ENCODE data around the gene MPDU1. TPM values are rescaled to one million over a fixed set of nuclear protein-coding genes. Genes with fewer than 3 reads are reported as not detected.

Gene MPDU1
- total RNA-seq, 2 experiments from 2014 or later: 21.3 to 34.5 TPM

DNA sequence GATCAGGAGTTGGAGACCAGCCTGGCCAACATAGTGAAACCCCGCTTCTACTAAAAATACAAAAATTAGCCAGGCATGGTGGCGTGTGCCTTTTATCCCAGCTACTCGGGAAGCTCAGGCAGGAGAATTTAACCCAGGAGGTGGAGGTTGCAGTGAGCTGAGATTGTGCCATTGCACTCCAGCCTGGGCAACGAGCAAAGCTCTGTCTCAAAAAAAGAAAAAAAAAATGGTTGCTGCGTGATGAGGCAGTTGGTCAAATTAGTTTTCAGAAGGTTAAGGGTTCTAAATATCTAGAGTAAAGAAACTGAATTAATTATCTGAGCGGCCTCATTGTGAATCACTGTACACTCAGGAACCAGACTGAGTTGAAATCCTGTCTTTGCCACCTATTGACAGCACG is 7.7 kb upstream of the MPDU1 start:
- no peak for DNase-seq (ENCODE audit: low spot score)
- peaks cover 64% of the 10 kb centered on the region for H3K4me1 ChIP-seq (ENCODE audit: insufficient read depth, low read length, poor library complexity, severe bottlenecking)
- POLR2A ChIA-PET: interaction anchor here (0.6 kb wide), 1 partner anchor 218 kb away, joined by 3 read pairs; no protein-coding TSS in a partner anchor
- CTCF ChIA-PET (ENCODE audit: unreplicated experiment): no interaction called here
- peaks cover 33% of the 10 kb centered on the region for H4K20me1 ChIP-seq (ENCODE audit: insufficient read depth, low read length)
- H3K79me2 ChIP-seq (ENCODE audit: insufficient read depth, low read depth, low read length): peaks cover 46% of the 10 kb centered on the region
- peaks cover 90% of the 10 kb centered on the region for H3K36me3 ChIP-seq (ENCODE audit: insufficient read depth, low read length)
- no peak overlapping the region for H3K27ac ChIP-seq (ENCODE audit: low read depth, low read length, poor library complexity, severe bottlenecking)
- no peaks in the 10 kb centered on the region for H3K9me2 ChIP-seq (ENCODE audit: insufficient read depth, low read length)
- H3K4me3 ChIP-seq (ENCODE audit: low read depth, low read length, poor library complexity, severe bottlenecking): peak overlapping the region; percentile 99
- TF ChIP-seq EZH2phosphoT487 (IDR thresholded peaks at IDR 0.05; ENCODE audit: borderline replicate concordance, low read depth, low read length): no peak
- no peak for TF ChIP-seq CTCF (conservative IDR thresholded peaks at IDR 0.05; ENCODE audit: low read length)
- H3K9me3 ChIP-seq (ENCODE audit: low read length): no peaks in the 10 kb centered on the region
- intact Hi-C loops (cut with micrococcal nuclease; ENCODE audit: unreplicated experiment): no loop called here
- H3K4me2 ChIP-seq (ENCODE audit: low read length): peak overlapping the region; percentile 88
- no TSS peak for BruUV-seq (replicated peaks)
- H2AFZ ChIP-seq (ENCODE audit: low read length): no peak overlapping the region

DNA sequence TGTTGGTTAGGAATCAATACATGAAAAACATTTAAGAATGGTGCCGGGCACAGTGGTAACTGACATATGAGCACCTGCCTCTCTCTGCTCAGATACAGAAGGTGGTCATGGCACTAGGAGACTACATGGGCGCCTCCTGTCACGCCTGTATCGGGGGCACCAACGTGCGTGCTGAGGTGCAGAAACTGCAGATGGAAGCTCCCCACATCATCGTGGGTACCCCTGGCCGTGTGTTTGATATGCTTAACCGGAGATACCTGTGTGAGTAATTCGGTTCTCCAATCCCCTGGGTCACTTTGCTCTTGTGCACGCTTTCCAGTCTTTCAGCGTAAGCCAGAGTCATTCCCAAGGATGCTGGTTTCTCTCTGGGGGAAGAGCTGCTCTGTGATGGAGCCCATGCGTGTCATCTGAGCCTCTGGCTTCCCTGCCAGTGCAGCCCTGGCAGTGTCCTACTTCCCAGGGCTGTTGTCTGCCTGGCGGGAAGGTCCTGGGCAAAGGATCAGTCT is 7.2 kb upstream of the MPDU1 start:
- Histone ChIP-seq H4K20me1 (ENCODE audit: insufficient read depth, low read length) (peaks cover 33% of the 10 kb centered on the region), H3K9me3 (ENCODE audit: low read length) (no peaks in the 10 kb centered on the region), H3K4me2 (ENCODE audit: low read length) (peak overlapping the region; percentile 88; the same call in 1 of the 2 replicates), H3K4me1 (ENCODE audit: insufficient read depth, low read length, poor library complexity, severe bottlenecking) (peaks cover 59% of the 10 kb centered on the region), H3K9me2 (ENCODE audit: insufficient read depth, low read length) (no peaks in the 10 kb centered on the region), H3K36me3 (ENCODE audit: insufficient read depth, low read length) (peaks cover 90% of the 10 kb centered on the region), H3K79me2 (ENCODE audit: insufficient read depth, low read depth, low read length) (peaks cover 43% of the 10 kb centered on the region), H3K4me3 (ENCODE audit: low read depth, low read length, poor library complexity, severe bottlenecking) (no peak overlapping the region), H3K27ac (ENCODE audit: low read depth, low read length, poor library complexity, severe bottlenecking) (no peak overlapping the region), H2AFZ (ENCODE audit: low read length) (no peak overlapping the region)
- TF ChIP-seq CTCF (conservative IDR thresholded peaks at IDR 0.05; ENCODE audit: low read length) (no peak), EZH2phosphoT487 (IDR thresholded peaks at IDR 0.05; ENCODE audit: borderline replicate concordance, low read depth, low read length) (no peak)
- POLR2A ChIA-PET: no interaction called here
- no TSS peak for BruUV-seq (replicated peaks)
- intact Hi-C loops (cut with micrococcal nuclease; ENCODE audit: unreplicated experiment): no loop called here
- no peak for DNase-seq (ENCODE audit: low spot score)
- CTCF ChIA-PET (ENCODE audit: unreplicated experiment): no interaction called here

DNA sequence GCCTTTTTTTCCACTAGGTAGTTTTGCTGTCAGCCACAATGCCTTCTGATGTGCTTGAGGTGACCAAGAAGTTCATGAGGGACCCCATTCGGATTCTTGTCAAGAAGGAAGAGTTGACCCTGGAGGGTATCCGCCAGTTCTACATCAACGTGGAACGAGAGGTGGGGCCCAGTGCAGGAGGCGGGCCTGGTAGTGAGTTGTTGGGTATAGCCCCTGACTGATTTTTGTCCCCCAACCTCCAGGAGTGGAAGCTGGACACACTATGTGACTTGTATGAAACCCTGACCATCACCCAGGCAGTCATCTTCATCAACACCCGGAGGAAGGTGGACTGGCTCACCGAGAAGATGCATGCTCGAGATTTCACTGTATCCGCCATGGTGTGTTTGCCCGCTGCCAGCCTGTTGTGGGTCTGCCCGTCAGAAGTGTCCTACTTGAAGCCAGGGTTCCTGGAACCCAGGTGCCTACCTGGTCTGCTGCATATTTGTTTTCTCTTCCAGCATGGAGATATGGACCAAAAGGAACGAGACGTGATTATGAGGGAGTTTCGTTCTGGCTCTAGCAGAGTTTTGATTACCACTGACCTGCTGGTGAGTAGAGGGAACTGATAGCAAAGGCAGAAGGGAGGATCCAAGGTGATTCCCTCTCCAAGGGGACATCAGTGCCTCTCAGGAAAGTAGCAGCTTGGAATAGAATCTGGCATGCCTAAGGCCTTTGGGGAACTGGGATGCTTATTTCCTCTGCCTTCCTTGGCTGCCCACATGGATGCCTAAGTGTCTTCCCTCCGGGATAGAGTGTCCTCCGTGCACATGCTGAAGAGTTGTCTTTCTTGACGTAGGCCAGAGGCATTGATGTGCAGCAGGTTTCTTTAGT is 6.1 kb upstream of the MPDU1 start:
- peaks cover 91% of the 10 kb centered on the region for H3K36me3 ChIP-seq (ENCODE audit: insufficient read depth, low read length)
- peaks cover 33% of the 10 kb centered on the region for H4K20me1 ChIP-seq (ENCODE audit: insufficient read depth, low read length)
- TSS peak; percentile 63 for BruUV-seq (replicated peaks)
- no peak overlapping the region for H3K4me3 ChIP-seq (ENCODE audit: low read depth, low read length, poor library complexity, severe bottlenecking)
- ChIA-PET CTCF (ENCODE audit: unreplicated experiment) (no interaction called here), POLR2A (no interaction called here)
- H3K79me2 ChIP-seq (ENCODE audit: insufficient read depth, low read depth, low read length): peaks cover 39% of the 10 kb centered on the region
- no peak overlapping the region for H2AFZ ChIP-seq (ENCODE audit: low read length)
- no peak overlapping the region for H3K4me2 ChIP-seq (ENCODE audit: low read length)
- peaks cover 58% of the 10 kb centered on the region for H3K4me1 ChIP-seq (ENCODE audit: insufficient read depth, low read length, poor library complexity, severe bottlenecking)
- intact Hi-C loops (cut with micrococcal nuclease; ENCODE audit: unreplicated experiment): no loop called here
- no peaks in the 10 kb centered on the region for H3K9me3 ChIP-seq (ENCODE audit: low read length)
- H3K9me2 ChIP-seq (ENCODE audit: insufficient read depth, low read length): no peaks in the 10 kb centered on the region
- no peak for DNase-seq (ENCODE audit: low spot score)
- H3K27ac ChIP-seq (ENCODE audit: low read depth, low read length, poor library complexity, severe bottlenecking): no peak overlapping the region
- TF ChIP-seq CTCF (conservative IDR thresholded peaks at IDR 0.05; ENCODE audit: low read length) (no peak), EZH2phosphoT487 (IDR thresholded peaks at IDR 0.05; ENCODE audit: borderline replicate concordance, low read depth, low read length) (no peak)
